GM12878 (cell line): Measurements from ENCODE around the gene CALHM3. TPM values are rescaled to one million over a fixed set of nuclear protein-coding genes. Genes with fewer than 3 reads are reported as not detected.

Experiments
- ATAC-seq: fragments of 200-7000 bp; cut with Tn5 transposase; 3 replicates; pipeline ENCODE4 v1.9.1; 2020; ENCODE audit warnings: mild to moderate bottlenecking, moderate library complexity
- BruUV-seq: library from RNA; stranded (reverse); fragments of 400-500 nt; replicated peaks from 2 replicates; lab custom pipeline; 2021; lab: Mats Ljungman, UMichigan
- CTCF ChIA-PET: fragments of 300-600 bp; sonication (Branson Sonifier 250); formaldehyde crosslinking; extraction: SDS; loops from one replicate; lab custom pipeline; 2021; ENCODE audit warnings: inconsistent platforms; lab: Yijun Ruan, JAX
- POLR2A ChIA-PET: fragments of 350-600 bp; formaldehyde crosslinking; extraction: SDS; loops from one replicate; lab custom pipeline; 2021; ENCODE audit warnings: inconsistent platforms; lab: Charles Lee
- RAD21 ChIA-PET: fragments of 300-600 bp; sonication (Branson Sonifier 250); formaldehyde crosslinking; loops from one replicate; lab custom pipeline; 2023; ENCODE audit warnings: antibody characterized with exemption; ENCODE audit not compliant: unreplicated experiment; lab: Charles Lee
- SMC1A ChIA-PET: fragments of 300-600 bp; sonication (Branson Sonifier 250); formaldehyde crosslinking; loops from one replicate; lab custom pipeline; 2023; ENCODE audit not compliant: unreplicated experiment, uncharacterized antibody; lab: Charles Lee
- DNase-seq: peaks from one replicate; pipeline ENCODE4 v3.0.0-alpha.2; 2011; ENCODE audit warnings: low read depth, low spot score
- FAIRE-seq: peaks from 3 replicates; lab custom pipeline; 2011; peaks lifted over from hg19 to GRCh38; lab: Jason Lieb, UNC
- H2AFZ ChIP-seq: 2 replicates; pipeline ENCODE4 v1.6.0; 2011; ENCODE audit warnings: low read depth, low read length, control low read depth; ENCODE audit not compliant: control insufficient read depth
- H3K27ac ChIP-seq: 2 replicates; pipeline ENCODE4 v1.5.1; 2011; ENCODE audit warnings: control low read depth; ENCODE audit not compliant: control insufficient read depth, insufficient read depth
- H3K27me3 ChIP-seq, 2 experiments: replicated peaks in 1 of 2; 2 replicates each; pipeline versions ENCODE4 v1.6.0 to v1.6.1; 2011; ENCODE audit warnings: low read length in 1 of 2; ENCODE audit not compliant: control insufficient read depth in 2 of 2, insufficient read depth in 2 of 2
- H3K36me3 ChIP-seq, 2 experiments: 2 replicates each; pipeline ENCODE4 v1.5.1; 2011; ENCODE audit warnings: low read length in 1 of 2; ENCODE audit not compliant: control insufficient read depth in 2 of 2, insufficient read depth in 2 of 2
- H3K4me1 ChIP-seq: 2 replicates; pipeline ENCODE4 v1.6.1; 2011; ENCODE audit warnings: mild to moderate bottlenecking, low read length, moderate library complexity, mixed read lengths; ENCODE audit not compliant: control insufficient read depth, insufficient read depth
- H3K4me2 ChIP-seq: 2 replicates; pipeline ENCODE4 v1.6.0; 2011; ENCODE audit warnings: control low read depth; ENCODE audit not compliant: control insufficient read depth, insufficient read depth
- H3K4me3 ChIP-seq: fragments of 200-600 bp; sonication (generic); 2 replicates; pipeline ENCODE4 v1.5.1; 2016
- H3K79me2 ChIP-seq: 2 replicates; pipeline ENCODE4 v1.6.0; 2011; ENCODE audit warnings: low read length; ENCODE audit not compliant: control insufficient read depth, insufficient read depth
- H3K9ac ChIP-seq: 2 replicates; pipeline ENCODE4 v1.8.0; 2011; ENCODE audit warnings: low read length, control low read depth, mixed read lengths; ENCODE audit not compliant: control insufficient read depth, insufficient read depth
- H3K9me3 ChIP-seq: replicated peaks from 3 replicates; pipeline ENCODE4 v1.5.1; 2011; ENCODE audit warnings: mild to moderate bottlenecking, low read length; ENCODE audit not compliant: control insufficient read depth, insufficient read depth
- H4K20me1 ChIP-seq: 2 replicates; pipeline ENCODE4 v1.6.0; 2011; ENCODE audit not compliant: control insufficient read depth, insufficient read depth
- E2F8 ChIP-seq: fragments of 450-650 bp; IDR thresholded peaks from 2 replicates; pipeline ENCODE4 v1.6.1; 2018; ENCODE audit warnings: mild to moderate bottlenecking, low read depth, moderate library complexity; ENCODE audit not compliant: partially characterized antibody
- WGBS: methylation state at CpG from one replicate; pipeline ENCODE4 v1.1.6; 2016; ENCODE audit warnings: low lambda C conversion rate; ENCODE audit not compliant: insufficient replicate concordance, insufficient coverage; ENCODE audit errors: missing lambda C conversion rate; 5-methylcytosine and 5-hydroxymethylcytosine counted together
- in situ Hi-C: fragments of 300-500 bp; cut with MboI; formaldehyde crosslinking; loops from 9 replicates; pipeline ENCODE4 v1.14.3; 2018; ENCODE audit warnings: mixed read lengths
- intact Hi-C: fragments of 100-400 bp; cut with micrococcal nuclease; formaldehyde crosslinking; loops from one replicate; pipeline ENCODE4 v1.14.2; 2022; ENCODE audit not compliant: unreplicated experiment
- polyA plus RNA-seq, 11 experiments: library from polyadenylated mRNA; depleted of rRNA in 4 of 11; unstranded in 6 of 11; stranded (reverse) in 5 of 11; fragments of >200 nt; fragmentation: Nextera tagmentation in 4 of 11; fragmentation: Illumina TruSeq in 1 of 11; extraction: Ambion mirVana in 4 of 11; extraction: Trizol in 1 of 11; gene quantifications; 1 replicate in 1 of 11; 2 replicates in 10 of 11; pipeline versions ENCODE4 v1.2.1 to v1.2.3, GENCODE V29; 2011 to 2016; ENCODE audit warnings: inconsistent platforms in 2 of 11, missing spikeins in 2 of 11, low read depth in 1 of 11
- total RNA-seq, 4 experiments: library from RNA; depleted of rRNA in 3 of 4; stranded (reverse); fragments of >200 nt in 3 of 4; fragmentation: Illumina TruSeq in 1 of 4; extraction: Trizol in 1 of 4; gene quantifications; 2 replicates each; pipeline versions ENCODE4 v1.2.1 to v1.2.3, GENCODE V29; 2013 to 2021

CALHM3 gene
- total and polyA plus RNA-seq, 10 of the 15 experiments (the other 5 are each of a cell fraction or from before 2014, with no cell fraction given) = 0.03 to 0.42 (median 0.11) TPM; not detected in 5

GRCh38 chr10:103499881-103500280 lies 20.8 kb upstream of the CALHM3 start:
- in situ Hi-C loops = no loop called here
- BruUV-seq = no TSS peak
- H3K9ac ChIP-seq = no peak overlapping the region
- RAD21 ChIA-PET = interaction anchor here (0.7 to 1.2 kb wide), 2 partner anchors 11 to 114 kb away, joined by 3 to 4 read pairs; no protein-coding TSS in a partner anchor
- SMC1A ChIA-PET = interaction anchor here (0.8 to 1.1 kb wide), 2 partner anchors 12 to 42 kb away, joined by 3 read pairs; no protein-coding TSS in a partner anchor
- peaks cover 6% of the 10 kb centered on the region for H3K4me1 ChIP-seq
- H3K27me3 ChIP-seq = peaks cover 5 to 8% of the 10 kb centered on the region in 2 experiments
- H4K20me1 ChIP-seq = no peaks in the 10 kb centered on the region
- H3K36me3 ChIP-seq = no peaks in the 10 kb centered on the region
- H3K4me2 ChIP-seq = no peak overlapping the region
- DNase-seq (no peak), FAIRE-seq (no peak), ATAC-seq (no peak)
- CTCF ChIA-PET = no interaction called here
- no peaks in the 10 kb centered on the region for H3K79me2 ChIP-seq
- POLR2A ChIA-PET = no interaction called here
- H3K9me3 ChIP-seq = no peaks in the 10 kb centered on the region
- H3K27ac ChIP-seq = no peak overlapping the region
- intact Hi-C loops = loop anchor here (5.0 kb wide), 1 partner anchor 92 kb away; no protein-coding TSS in a partner anchor
- no peak overlapping the region for H3K4me3 ChIP-seq
- TF ChIP-seq E2F8 = no peak
- WGBS = 54% methylated on average over 7 of the region's 7 CpGs
- no peak overlapping the region for H2AFZ ChIP-seq
